Measurements from ENCODE around the gene TMEM63A.
A peak's percentile ranks its signal among the peaks of the same experiment; 100 is the strongest.

TMEM63A gene

GRCh38 chr1:225885336-225885735, 3.2 kb upstream of the TMEM63A start:
- no peak for TF ChIP-seq CTCF (IDR thresholded peaks at IDR 0.05; ENCODE audit: insufficient read depth, low read length, poor library complexity, severe bottlenecking)
- no peak overlapping the region for H3K4me3 ChIP-seq (replicated peaks; ENCODE audit: low read depth, low read length)
- DNase-seq (ENCODE audit: extremely low read depth, insufficient read length) = no peak
- H3K36me3 ChIP-seq (ENCODE audit: control insufficient read depth, insufficient read depth, low read length) = no peaks in the 10 kb centered on the region
- no peaks in the 10 kb centered on the region for H3K27me3 ChIP-seq (replicated peaks; ENCODE audit: control insufficient read depth, insufficient read depth, low read length)

- DNase-seq (ENCODE audit: extremely low read depth, insufficient read length) = no peak
- TF ChIP-seq CTCF (IDR thresholded peaks at IDR 0.05; ENCODE audit: insufficient read depth, low read length, poor library complexity, severe bottlenecking) = no peak
- no peak overlapping the region; the same call in 1 of the 2 replicates for H3K4me3 ChIP-seq (replicated peaks; ENCODE audit: low read depth, low read length)
Observed at GRCh38 chr1:225883616-225884265, 1.6 kb upstream of the TMEM63A start.

DNA sequence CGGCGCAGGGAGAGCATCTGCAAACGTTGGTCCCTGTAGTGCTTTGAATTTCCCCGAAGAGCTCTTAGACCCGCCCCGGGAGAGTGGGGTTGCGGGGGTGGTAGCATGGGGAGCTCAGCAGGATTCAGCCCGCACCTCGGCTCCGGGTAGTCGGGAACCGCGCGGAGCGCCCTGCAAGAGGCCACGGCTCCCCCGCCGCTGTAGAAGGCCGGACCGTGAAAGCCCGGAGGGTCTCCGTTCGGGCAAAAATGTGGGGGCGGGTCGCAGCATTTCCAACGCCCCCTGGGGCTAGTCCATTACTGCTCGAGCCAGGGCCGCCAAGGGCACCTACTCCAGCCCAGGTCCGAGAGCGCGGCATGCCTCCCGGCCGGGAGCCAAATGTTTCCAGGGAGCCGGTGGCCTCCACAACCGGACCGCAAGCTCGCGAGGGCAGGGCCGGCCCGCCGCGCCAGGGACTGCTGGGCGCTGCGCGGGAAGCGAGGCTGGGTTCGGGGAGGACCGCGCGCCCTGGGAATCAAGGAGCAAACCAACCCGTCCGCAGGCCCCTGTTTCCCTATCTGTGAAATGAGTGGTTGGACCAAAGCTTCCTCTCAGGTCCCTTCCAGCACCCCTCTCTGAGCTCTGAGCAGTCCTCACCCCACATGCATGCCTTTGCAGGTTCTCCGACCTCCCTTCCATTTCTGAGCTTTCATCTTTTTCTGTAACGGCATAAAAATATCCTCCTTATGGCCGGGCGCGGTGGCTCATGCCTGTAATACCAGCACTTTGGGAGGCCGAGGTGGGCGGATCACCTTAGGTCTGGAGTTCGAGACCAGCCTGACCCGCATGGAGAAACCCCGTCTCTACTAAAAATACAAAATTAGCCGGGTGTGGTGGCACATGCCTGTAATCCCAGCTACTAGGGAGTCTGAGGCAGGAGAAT, 775 bp upstream of the TMEM63A start:
- peak; percentile 58 for DNase-seq (ENCODE audit: extremely low read depth, insufficient read length)
- Histone ChIP-seq H3K4me3 (replicated peaks; ENCODE audit: low read depth, low read length) (peak overlapping the region; percentile 77), H3K36me3 (ENCODE audit: control insufficient read depth, insufficient read depth, low read length) (no peaks in the 10 kb centered on the region; the same call in 1 of the 2 replicates), H3K27me3 (replicated peaks; ENCODE audit: control insufficient read depth, insufficient read depth, low read length) (no peaks in the 10 kb centered on the region)
- no peak for TF ChIP-seq CTCF (IDR thresholded peaks at IDR 0.05; ENCODE audit: insufficient read depth, low read length, poor library complexity, severe bottlenecking)

More at GRCh38 chr1:225883616-225884265, 1.6 kb upstream of the TMEM63A start:
- H3K27me3 ChIP-seq (replicated peaks; ENCODE audit: control insufficient read depth, insufficient read depth, low read length) = no peaks in the 10 kb centered on the region
- no peaks in the 10 kb centered on the region for H3K36me3 ChIP-seq (ENCODE audit: control insufficient read depth, insufficient read depth, low read length)

GRCh38 chr1:225881081-225881958, 860 bp downstream of the TMEM63A start:
- H3K36me3 ChIP-seq (ENCODE audit: control insufficient read depth, insufficient read depth, low read length) = peaks cover 1% of the 10 kb centered on the region
- H3K4me3 ChIP-seq (replicated peaks; ENCODE audit: low read depth, low read length) = peak overlapping the region; percentile 77
- no peaks in the 10 kb centered on the region for H3K27me3 ChIP-seq (replicated peaks; ENCODE audit: control insufficient read depth, insufficient read depth, low read length)
- DNase-seq (ENCODE audit: extremely low read depth, insufficient read length) = peak; percentile 57
- TF ChIP-seq CTCF (IDR thresholded peaks at IDR 0.05; ENCODE audit: insufficient read depth, low read length, poor library complexity, severe bottlenecking) = no peak

DNA sequence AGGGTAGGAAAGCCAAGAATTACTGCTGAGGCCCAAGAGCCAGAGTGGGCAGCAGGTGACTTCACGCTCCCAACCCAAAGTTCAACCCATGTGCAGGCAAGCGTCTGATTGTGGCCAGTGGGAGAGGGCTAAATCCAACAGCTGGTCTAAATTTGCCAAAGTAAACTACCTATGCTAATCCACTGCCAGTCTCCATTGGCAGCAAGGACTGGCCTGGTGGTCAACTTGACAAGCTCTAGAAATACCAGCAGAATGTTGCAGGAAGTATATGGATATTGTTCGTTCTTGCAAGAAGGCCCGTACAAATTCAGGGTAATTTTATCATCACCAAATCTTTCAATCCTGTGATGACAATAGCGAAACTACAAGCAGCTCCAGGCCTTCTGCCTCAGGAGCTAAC, 1.5 kb downstream of the TMEM63A start:
- no peak overlapping the region for H3K4me3 ChIP-seq (replicated peaks; ENCODE audit: low read depth, low read length)

More for the DNA sequence above, 1.5 kb downstream of the TMEM63A start:
- peaks cover 1% of the 10 kb centered on the region for H3K36me3 ChIP-seq (ENCODE audit: control insufficient read depth, insufficient read depth, low read length)
- no peak for DNase-seq (ENCODE audit: extremely low read depth, insufficient read length)
- H3K27me3 ChIP-seq (replicated peaks; ENCODE audit: control insufficient read depth, insufficient read depth, low read length) = no peaks in the 10 kb centered on the region
- no peak for TF ChIP-seq CTCF (IDR thresholded peaks at IDR 0.05; ENCODE audit: insufficient read depth, low read length, poor library complexity, severe bottlenecking)

All from GM06990 (cell line).